ENCODE data around the gene DUSP28.

DUSP28 gene

GRCh38 chr2:240567137-240567871, 7.1 kb downstream of the DUSP28 start:
- peak overlapping the region; percentile 64 for H3K4me3 ChIP-seq (ENCODE audit: low read depth, low read length)
- no peak for TF ChIP-seq CTCF (IDR thresholded peaks at IDR 0.05; ENCODE audit: borderline replicate concordance, insufficient read depth, low read depth, low read length)

GRCh38 chr2:240567872-240568677, 7.9 kb downstream of the DUSP28 start, which contains the start of gene RNPEPL1:
RNPEPL1 (plus strand) TSS chr2:240568484; CDS start chr2:240568587, 103 bp downstream.
- no peak for TF ChIP-seq CTCF (IDR thresholded peaks at IDR 0.05; ENCODE audit: borderline replicate concordance, insufficient read depth, low read depth, low read length)
- peak within 1 kb of the TSS; percentile 71 for H3K4me3 ChIP-seq (ENCODE audit: low read depth, low read length)

GRCh38 chr2:240568678-240569522, 8.7 kb downstream of the DUSP28 start:
- H3K4me3 ChIP-seq (ENCODE audit: low read depth, low read length) = peak overlapping the region; percentile 71

GRCh38 chr2:240569523-240569997, 9.4 kb downstream of the DUSP28 start:
- no peak for TF ChIP-seq CTCF (IDR thresholded peaks at IDR 0.05; ENCODE audit: borderline replicate concordance, insufficient read depth, low read depth, low read length)
- H3K4me3 ChIP-seq (ENCODE audit: low read depth, low read length) = peak overlapping the region; percentile 71

More at GRCh38 chr2:240568678-240569522, 8.7 kb downstream of the DUSP28 start:
- TF ChIP-seq CTCF (IDR thresholded peaks at IDR 0.05; ENCODE audit: borderline replicate concordance, insufficient read depth, low read depth, low read length) = no peak

GRCh38 chr2:240569998-240570530, 9.9 kb downstream of the DUSP28 start:
- peak overlapping the region; percentile 71 for H3K4me3 ChIP-seq (ENCODE audit: low read depth, low read length)
- TF ChIP-seq CTCF (IDR thresholded peaks at IDR 0.05; ENCODE audit: borderline replicate concordance, insufficient read depth, low read depth, low read length) = no peak

- no peak for TF ChIP-seq CTCF (IDR thresholded peaks at IDR 0.05; ENCODE audit: borderline replicate concordance, insufficient read depth, low read depth, low read length)
- no peak overlapping the region for H3K4me3 ChIP-seq (ENCODE audit: low read depth, low read length)
These were observed 10.6 kb downstream of the DUSP28 start for GRCh38 chr2:240570531-240571313.

Measured in GM12875 (cell line).